Mucosa of descending colon (tissue), 3 donors: Measurements from ENCODE around the gene PEAK3. TPM values are rescaled to one million over a fixed set of nuclear protein-coding genes. Genes with fewer than 3 reads are reported as not detected.
A peak's percentile ranks its signal among the peaks of the same experiment; 100 is the strongest.

Experiments
- ATAC-seq: fragments of 200-7000 bp; cut with Tn5 transposase; one replicate; pipeline ENCODE4 v1.9.1; 2020; ENCODE audit warnings: mild to moderate bottlenecking, moderate library complexity
- DNase-seq, 3 donors: peaks; one replicate each; pipeline ENCODE4 v3.0.0-alpha.2; 2020
- H3K36me3 ChIP-seq: fragments of 200-600 bp; one replicate; pipeline ENCODE4 v1.8.0; 2021; ENCODE audit warnings: low read depth, mild to moderate bottlenecking
- H3K4me1 ChIP-seq: fragments of 200-600 bp; one replicate; pipeline ENCODE4 v1.8.0; 2021; ENCODE audit warnings: low read depth, mild to moderate bottlenecking
- H3K4me3 ChIP-seq: fragments of 200-600 bp; one replicate; pipeline ENCODE4 v1.8.0; 2021; ENCODE audit warnings: mild to moderate bottlenecking
- H3K9me3 ChIP-seq: fragments of 200-600 bp; one replicate; pipeline ENCODE4 v1.8.0; 2021; ENCODE audit warnings: mild to moderate bottlenecking
- intact Hi-C, 2 donors: fragments of 100-400 bp; cut with DNase I in 1 of 2; cut with micrococcal nuclease in 1 of 2; formaldehyde crosslinking; loops; one replicate each; pipeline versions ENCODE4 v1.11.0 to v1.11.1; 2022; cut with DNase I, micrococcal nuclease
- total RNA-seq, 3 donors: library from RNA; stranded (reverse); fragmentation: NEBNext Ultra II Directional in 2 of 3; extraction: Animal tissue kit (Norgen Biotek cat#: 25700) in 2 of 3; gene quantifications; one replicate each; pipeline versions ENCODE4 v1.2.1 to v1.2.4, GENCODE V29; 2021 to 2023
- TF ChIP-seq, protein P1 (sequence below): fragments of 200-600 bp; IDR thresholded peaks from one replicate; pipeline ENCODE4 v1.8.0; 2022; ENCODE audit warnings: antibody characterized with exemption, mild to moderate bottlenecking
- donor health status: DM: no; HTN: no; CAD: no; lungs with moderate emphysema.
- donor health status: DM: no; HTN: no; CAD: no.
- donor health status: DM: no; HTN: yes; CAD: no.

The PEAK3 gene
- total RNA-seq, 3 donors from 2014 or later = 0.29 to 1.4 (median 1.1) TPM

GRCh38 chr19:2240881-2241760 is 40.9 kb downstream of the PEAK3 start:
- Histone ChIP-seq H3K4me3 (no peak overlapping the region), H3K4me1 (peaks cover 50% of the 10 kb centered on the region), H3K36me3 (peaks cover 12% of the 10 kb centered on the region), H3K9me3 (no peaks in the 10 kb centered on the region)
- ATAC-seq (no peak), DNase-seq (no peak)
- TF ChIP-seq, protein P1, sequence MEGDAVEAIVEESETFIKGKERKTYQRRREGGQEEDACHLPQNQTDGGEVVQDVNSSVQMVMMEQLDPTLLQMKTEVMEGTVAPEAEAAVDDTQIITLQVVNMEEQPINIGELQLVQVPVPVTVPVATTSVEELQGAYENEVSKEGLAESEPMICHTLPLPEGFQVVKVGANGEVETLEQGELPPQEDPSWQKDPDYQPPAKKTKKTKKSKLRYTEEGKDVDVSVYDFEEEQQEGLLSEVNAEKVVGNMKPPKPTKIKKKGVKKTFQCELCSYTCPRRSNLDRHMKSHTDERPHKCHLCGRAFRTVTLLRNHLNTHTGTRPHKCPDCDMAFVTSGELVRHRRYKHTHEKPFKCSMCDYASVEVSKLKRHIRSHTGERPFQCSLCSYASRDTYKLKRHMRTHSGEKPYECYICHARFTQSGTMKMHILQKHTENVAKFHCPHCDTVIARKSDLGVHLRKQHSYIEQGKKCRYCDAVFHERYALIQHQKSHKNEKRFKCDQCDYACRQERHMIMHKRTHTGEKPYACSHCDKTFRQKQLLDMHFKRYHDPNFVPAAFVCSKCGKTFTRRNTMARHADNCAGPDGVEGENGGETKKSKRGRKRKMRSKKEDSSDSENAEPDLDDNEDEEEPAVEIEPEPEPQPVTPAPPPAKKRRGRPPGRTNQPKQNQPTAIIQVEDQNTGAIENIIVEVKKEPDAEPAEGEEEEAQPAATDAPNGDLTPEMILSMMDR = no peak
- intact Hi-C loops = no loop called here

- TF ChIP-seq, protein P1 = no peak
- intact Hi-C loops = loop anchor here (5.0 to 10.0 kb wide), 2 partner anchors 32 to 85 kb away; partner anchors contain the start of genes LSM7 (in 1 of the 2) and SPPL2B (in 1 of the 2)
Measured at GRCh38 chr19:2239771-2240770, 41.9 kb downstream of the PEAK3 start.

DNA sequence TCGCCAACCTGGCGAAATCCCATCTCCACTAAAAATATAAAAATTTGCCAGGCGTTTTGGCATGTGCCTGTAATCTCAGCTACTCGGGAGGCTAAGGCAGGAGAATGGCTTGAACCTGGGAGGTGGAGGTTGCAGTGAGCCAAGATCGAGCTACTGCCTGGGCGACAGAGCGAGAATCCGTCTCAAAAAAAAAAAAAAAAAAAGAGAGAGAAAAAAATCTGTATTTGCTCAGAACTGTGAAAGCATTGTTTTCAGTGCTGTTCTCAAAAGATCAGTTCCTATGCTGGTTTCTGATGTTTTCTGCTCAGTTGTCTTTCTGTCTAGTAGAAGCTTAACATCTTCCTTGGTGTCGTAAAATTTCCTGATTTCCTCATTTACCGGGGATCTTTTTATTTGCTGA is 42.8 kb downstream of the PEAK3 start:
- DNase-seq (no peak), ATAC-seq (no peak)
- Histone ChIP-seq H3K9me3 (no peaks in the 10 kb centered on the region), H3K4me1 (peaks cover 62% of the 10 kb centered on the region), H3K4me3 (no peak overlapping the region), H3K36me3 (peaks cover under 1% of the 10 kb centered on the region)
- intact Hi-C loops = loop anchor here (5.0 to 10.0 kb wide), 2 partner anchors 33 to 86 kb away; partner anchors contain the start of genes LSM7 (in 1 of the 2) and SPPL2B (in 1 of the 2)
- TF ChIP-seq, protein P1 = no peak

More at GRCh38 chr19:2239771-2240770, 41.9 kb downstream of the PEAK3 start:
- H3K4me3 ChIP-seq = no peak overlapping the region
- ATAC-seq (no peak), DNase-seq (no peak)
- peaks cover 9% of the 10 kb centered on the region for H3K36me3 ChIP-seq
- no peaks in the 10 kb centered on the region for H3K9me3 ChIP-seq
- H3K4me1 ChIP-seq = peaks cover 53% of the 10 kb centered on the region

- Histone ChIP-seq H3K4me3 (no peak overlapping the region), H3K4me1 (peaks cover 56% of the 10 kb centered on the region), H3K9me3 (no peaks in the 10 kb centered on the region), H3K36me3 (no peaks in the 10 kb centered on the region)
- TF ChIP-seq, protein P1 = no peak
- ATAC-seq (no peak), DNase-seq (no peak)
- intact Hi-C loops = loop anchor here (5.0 to 10.0 kb wide), 2 partner anchors 34 to 87 kb away; partner anchors contain the start of genes LSM7 (in 1 of the 2) and SPPL2B (in 1 of the 2)
Measured at GRCh38 chr19:2237869-2238153, 44.2 kb downstream of the PEAK3 start.

- Histone ChIP-seq H3K4me1 (peaks cover 56% of the 10 kb centered on the region), H3K4me3 (peak overlapping the region; percentile 92), H3K9me3 (no peaks in the 10 kb centered on the region), H3K36me3 (peaks cover 3% of the 10 kb centered on the region)
- intact Hi-C loops = loop anchor here (5.0 to 10.0 kb wide), 2 partner anchors 35 to 88 kb away; partner anchors contain the start of genes LSM7 (in 1 of the 2) and SPPL2B (in 1 of the 2)
- DNase-seq (no peak), ATAC-seq (no peak)
- TF ChIP-seq, protein P1 = no peak
Measured at GRCh38 chr19:2237051-2237868, 44.7 kb downstream of the PEAK3 start.
